SW 1271 (cell line): ENCODE results near the gene RCOR1.
"Not testable (repeated sequence)": the region's sequence is repeated elsewhere in the genome, so short reads cannot be mapped to it uniquely, and the experiment has no call there.

ENCODE experiments used
- DNase-seq, 2 experiments: peaks; one replicate each; lab custom pipeline; 2025; lab: John Stamatoyannopoulos, UW

The RCOR1 gene

DNA sequence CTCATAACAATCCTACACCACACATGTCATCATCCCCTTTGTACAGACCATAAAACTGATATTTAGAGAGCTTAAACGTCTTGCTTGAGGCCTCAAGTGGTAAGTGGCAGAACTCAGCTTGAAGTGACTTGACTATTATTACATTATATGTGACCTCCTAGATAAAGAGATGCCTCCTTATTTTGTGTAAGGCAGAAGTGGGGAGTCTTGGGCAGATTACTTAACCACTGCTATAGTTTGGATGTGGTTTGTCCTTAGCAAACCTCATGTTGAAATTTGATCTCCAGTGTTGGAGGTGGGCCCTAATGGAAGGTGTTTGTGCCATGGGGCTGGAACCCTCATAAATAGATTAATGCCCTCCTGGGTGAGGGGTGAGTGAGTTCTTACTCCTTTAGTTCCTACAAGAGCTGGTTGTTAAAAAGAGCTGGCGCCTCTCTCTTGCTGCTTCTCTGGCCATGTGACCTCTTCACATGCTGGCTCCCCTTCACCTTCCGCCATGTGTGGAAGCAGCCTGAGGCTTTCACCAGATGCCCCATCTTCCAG lies 37.4 kb downstream of the RCOR1 start:
- no peak for DNase-seq

DNA sequence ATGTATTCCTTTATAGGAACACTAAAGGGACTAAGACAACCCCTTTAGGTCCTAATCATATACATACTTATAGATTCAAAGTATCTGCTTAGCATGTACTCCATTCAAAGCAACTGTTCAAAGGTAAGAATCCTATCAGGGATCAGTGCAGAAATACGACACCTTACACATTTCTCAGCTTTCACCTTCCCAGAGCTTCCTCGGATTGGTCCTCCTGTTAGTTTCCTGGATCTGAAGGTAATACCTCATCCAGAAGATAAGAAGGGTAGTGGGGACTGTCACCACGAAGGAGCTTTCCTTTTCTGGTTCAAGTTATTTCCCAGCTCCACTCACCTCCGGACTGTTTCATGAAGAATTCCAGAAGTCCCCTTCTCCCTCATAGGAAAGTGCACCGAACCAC lies 38.0 kb downstream of the RCOR1 start:
- no peak for DNase-seq

DNA sequence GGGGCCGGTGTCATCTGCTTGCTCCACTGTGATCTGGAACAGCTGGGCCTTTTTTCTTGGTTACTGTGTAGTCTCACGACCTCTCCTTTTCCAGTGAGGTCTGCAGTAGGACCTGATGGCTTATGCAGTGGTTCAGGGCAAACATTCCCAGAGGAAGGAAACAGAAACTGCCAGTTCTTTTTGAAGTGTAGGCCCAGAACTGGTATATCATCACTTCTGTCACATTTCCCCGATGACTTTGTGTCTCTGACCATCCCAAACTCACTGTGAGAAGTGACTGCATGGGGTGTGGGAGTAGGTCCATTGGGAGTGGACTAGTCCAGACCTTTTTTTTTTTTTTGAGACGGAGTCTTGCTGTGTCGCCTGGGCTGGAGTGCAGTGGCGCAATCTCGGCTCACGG lies 38.4 kb downstream of the RCOR1 start:
- no peak for DNase-seq

- no peak for DNase-seq
Observed at GRCh38 chr14:102633906-102634595, 41.6 kb downstream of the RCOR1 start.

DNA sequence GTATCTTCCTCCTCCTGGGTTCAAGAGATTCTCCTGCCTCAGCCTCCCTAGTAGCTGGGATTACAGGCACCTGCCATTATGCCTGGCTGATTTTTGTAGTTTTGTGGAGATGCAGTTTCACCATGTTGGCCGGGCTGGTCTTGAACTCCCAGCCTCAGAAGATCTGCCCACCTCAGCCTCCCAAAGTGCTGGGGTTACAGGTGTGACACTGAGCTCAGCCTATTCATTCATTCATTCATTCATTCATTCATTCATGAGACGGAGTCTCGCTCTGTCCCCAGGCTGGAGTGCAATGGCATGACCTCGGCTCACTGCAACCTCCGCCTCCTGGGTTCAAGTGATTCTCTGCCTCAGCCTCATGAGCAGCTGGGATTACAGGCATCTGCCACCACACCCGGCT lies 47.2 kb downstream of the RCOR1 start:
- not testable (repeated sequence) for DNase-seq

DNA sequence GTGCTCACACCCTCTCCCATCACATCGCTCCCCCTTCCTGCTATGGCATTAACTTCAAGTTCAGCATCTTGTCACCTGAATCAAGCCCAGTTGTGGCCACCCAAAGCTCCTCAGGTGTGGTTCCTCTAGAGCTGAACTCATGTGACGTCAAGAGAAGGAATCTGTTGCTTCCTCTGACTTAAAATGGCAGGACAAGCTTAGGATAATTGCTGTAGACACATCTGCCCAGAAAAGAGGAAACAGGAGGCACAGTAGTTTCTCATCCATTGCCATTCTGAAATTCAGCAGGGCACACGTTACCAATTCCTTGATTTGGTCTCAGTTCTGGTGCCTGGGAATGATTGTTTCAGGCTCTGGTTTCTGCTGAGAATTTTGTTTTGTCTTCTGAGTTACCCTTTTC lies 52.1 kb downstream of the RCOR1 start:
- DNase-seq = no peak

- DNase-seq = no peak
Observed at GRCh38 chr14:102645746-102646440, 53.4 kb downstream of the RCOR1 start.

GRCh38 chr14:102646615-102647014 lies 54.2 kb downstream of the RCOR1 start:
- DNase-seq = no peak

DNA sequence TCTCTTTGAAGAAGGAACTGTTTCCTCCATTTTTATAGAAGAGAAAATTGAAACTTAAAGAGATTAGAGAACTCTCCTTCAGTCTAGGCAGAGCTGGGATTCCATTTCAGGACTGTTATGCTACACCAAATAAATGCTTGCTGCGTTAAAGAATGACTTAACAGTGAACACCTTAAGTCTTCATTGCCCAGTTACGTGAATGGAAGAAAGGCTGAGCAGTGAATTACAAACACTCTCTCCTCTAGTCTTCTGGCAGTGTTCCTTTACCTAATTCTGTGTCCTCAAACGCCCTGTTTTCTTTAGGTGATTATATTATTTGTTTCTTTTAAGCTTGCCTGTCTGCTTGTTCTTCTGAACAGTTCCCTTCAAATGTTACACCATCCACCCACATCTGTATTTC lies 59.7 kb downstream of the RCOR1 start:
- DNase-seq = no peak

GRCh38 chr14:102654298-102654697 lies 61.8 kb downstream of the RCOR1 start:
- no peak for DNase-seq

DNA sequence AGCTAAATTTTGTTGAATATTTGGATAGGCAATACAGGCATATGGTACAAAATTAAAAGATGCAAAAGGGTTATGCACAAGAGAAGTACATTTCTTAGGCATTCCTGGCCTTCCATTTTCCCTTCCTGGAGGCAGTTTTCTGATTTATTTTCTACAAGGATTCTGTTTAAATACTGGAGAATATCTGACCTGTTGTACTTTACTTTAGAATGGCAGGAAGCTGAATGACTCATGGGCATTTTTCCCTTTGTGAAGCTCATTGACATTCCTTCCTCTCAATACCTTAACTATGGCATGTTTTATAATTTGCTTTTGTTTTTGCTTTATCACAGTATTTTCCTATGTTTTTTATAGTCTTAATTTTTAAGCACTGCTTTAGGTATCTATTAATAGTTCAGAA lies 62.7 kb downstream of the RCOR1 start:
- DNase-seq = peak in 1 of 2 experiments; percentile 55

DNA sequence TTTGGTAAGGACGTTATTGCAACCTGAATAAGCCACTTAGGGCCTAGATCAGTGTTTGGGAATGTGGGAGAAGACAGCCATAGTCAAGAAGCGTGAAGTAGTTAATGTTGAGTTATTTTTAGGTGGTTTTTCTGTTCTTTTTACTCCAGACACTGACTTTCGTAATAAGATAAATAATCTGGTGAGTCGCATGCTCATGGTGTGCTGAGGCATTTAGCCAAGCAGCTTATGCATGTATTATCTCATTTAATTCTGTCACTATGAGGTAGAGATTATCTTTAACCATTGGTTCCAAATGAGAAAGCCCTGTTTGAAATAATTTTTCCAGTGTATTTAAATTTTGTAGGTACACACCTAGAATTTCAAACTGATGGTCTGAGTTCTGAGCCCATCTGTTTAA lies 67.3 kb downstream of the RCOR1 start:
- DNase-seq = no peak

DNA sequence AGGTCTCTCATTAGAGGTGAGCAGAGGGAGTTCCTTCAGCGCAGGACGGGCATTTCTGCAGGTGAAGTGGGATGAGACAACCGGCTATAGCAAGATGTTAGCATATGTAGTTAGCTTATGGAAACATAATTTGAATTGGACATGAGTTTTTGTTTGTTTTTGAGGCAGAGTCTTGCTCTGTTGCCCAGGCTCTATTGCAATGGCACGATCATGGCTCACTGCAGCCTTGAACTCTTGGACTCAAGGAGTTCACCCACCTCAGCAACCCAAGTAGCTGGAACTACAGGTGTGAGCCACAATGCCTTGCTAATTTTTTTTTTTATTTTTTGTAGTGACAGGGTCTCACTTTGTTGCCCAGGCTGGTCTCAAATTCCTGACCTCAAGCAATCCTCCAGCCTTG lies 69.2 kb downstream of the RCOR1 start:
- no peak for DNase-seq

DNA sequence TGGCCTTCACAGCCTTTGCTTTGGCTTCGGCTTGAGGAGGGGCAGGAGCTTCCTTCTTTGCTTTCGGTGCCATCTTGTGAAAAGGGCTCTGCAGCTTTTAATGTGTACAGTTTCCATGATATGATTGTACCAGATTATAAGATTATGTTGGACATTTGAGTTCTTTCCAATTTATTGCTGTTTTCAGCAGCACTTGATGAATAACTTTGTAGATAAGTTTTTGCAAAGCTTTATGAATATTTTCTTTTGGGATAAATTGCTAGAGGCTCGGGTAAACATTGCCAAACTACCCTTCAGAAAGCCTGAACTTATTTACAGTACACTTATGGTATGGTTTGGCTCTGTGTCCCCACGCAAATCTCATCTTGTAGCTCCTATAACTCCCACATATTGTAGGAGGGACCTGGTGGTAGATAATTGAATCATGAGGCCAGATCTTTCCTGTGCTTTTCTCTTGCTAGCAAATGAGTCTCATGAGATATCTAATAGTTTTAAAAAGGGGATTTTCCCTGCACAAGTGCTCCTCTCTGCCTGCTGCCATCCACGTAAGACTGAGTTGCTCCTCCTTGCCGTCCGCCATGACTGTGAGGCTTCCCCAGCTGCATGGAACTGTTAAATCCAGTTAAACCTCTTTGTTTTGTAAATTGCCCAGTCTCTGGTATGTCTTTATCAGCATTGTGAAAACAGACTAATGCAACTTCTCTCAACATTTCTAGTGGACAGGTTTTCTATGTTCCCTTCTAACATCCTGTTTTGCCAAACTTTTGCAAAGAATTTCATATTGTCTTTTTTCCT lies 70.4 kb downstream of the RCOR1 start:
- DNase-seq = no peak

DNA sequence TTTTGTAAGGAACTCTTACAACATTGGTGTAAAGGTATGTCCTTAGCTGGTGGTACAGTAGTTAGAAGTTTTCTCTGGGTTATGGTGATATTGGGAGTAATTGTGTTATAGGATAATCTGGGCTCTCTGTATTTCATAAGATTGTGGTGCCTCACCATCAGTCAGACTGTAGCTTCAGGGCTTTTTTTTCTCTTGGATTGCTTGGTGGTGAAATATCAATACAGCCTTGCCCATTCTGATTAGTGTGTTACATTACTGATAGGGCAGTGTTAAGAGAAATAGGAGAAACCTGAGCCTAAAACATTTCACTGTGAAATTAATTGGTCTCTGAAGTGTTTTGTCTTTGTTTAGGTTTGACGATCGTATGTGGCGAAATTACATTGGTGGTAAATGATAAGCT lies 71.0 kb downstream of the RCOR1 start:
- no peak for DNase-seq

GRCh38 chr14:102665621-102666020 lies 73.2 kb downstream of the RCOR1 start:
- DNase-seq = no peak

GRCh38 chr14:102666635-102667034 lies 74.2 kb downstream of the RCOR1 start:
- DNase-seq = no peak

- no peak for DNase-seq
Observed at GRCh38 chr14:102667703-102668102, 75.3 kb downstream of the RCOR1 start.

DNA sequence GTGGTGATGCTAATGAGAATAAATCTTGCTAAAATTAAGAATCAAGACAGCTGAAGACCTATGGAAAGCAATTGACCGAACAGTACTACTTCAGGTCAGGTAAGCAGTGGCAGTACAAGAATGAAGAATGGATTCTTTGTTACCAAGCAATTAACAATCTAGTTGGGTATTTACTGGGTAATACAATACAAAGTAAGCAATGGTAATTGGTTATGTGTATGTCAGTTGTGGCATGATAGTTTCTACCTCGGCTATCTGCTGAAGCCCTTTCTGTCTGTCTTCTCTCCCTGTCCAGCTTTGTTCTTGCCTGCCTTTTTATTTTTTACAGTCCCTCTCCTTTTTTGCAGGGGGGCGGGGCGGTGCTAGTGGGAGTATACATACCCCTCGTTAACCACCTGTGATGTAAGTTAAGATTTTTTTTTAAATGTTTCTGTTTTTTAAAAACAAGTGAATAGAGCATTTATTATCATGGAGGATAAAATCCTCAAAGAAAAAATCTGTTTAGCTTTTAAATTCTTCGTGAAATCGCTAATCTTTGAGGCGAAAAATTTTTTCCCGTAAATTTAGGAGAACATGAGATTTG lies 75.9 kb downstream of the RCOR1 start:
- no peak for DNase-seq

GRCh38 chr14:102671410-102671809 lies 79.0 kb downstream of the RCOR1 start:
- DNase-seq = no peak

DNA sequence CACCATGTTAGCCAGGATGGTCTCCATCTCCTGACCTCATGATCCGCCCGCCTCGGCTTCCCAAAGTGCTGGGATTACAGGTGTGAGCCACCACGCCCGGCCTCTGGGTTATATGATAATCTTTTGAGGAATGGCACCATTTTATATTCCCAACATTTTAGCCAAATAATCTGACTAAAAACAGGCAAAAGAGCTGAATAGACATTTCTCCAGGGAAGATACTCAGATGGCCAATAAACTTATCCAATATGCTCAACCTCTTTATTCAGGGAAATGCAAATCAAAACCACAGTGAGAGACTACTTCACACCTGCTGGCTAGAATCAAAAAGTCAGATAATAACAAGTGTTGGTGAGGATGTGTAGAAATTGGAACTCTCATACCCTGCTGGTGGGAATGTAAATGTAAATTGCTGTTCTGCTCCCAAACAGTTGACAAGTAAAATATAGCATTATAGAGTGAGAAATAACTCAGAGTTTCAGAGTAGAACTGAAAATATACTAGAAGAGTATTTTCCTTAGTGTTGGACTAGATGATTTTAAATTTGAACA lies 80.0 kb downstream of the RCOR1 start:
- no peak for DNase-seq

GRCh38 chr14:102675396-102675795 lies 82.9 kb downstream of the RCOR1 start:
- DNase-seq = no peak
